HEK293 (cell line): Measurements from ENCODE around the gene ZFR2.

ENCODE experiments used
- CTCF ChIA-PET: fragments of 350-600 bp; formaldehyde crosslinking; extraction: SDS; loops from one replicate; lab custom pipeline; 2021; ENCODE audit warnings: antibody characterized with exemption; lab: Yijun Ruan, JAX
- POLR2A ChIA-PET: fragments of 300-600 bp; formaldehyde crosslinking; extraction: SDS; loops from one replicate; lab custom pipeline; 2020; ENCODE audit warnings: antibody characterized with exemption, inconsistent platforms; lab: Yijun Ruan, JAX
- H3K27ac ChIP-seq: fragments of 200-500 bp; sonication (Bioruptor generic); 2 replicates; pipeline ENCODE4 v1.5.1; 2014; ENCODE audit warnings: low read depth, low read length, control low read depth, inconsistent platforms; ENCODE audit errors: extremely low read depth
- H3K36me3 ChIP-seq, 2 experiments: fragments of 200-500 bp in 1 of 2; sonication (Bioruptor generic) in 1 of 2; 1 replicate in 1 of 2; 2 replicates in 1 of 2; pipeline ENCODE4 v1.5.1; 2014 to 2017; ENCODE audit warnings: inconsistent platforms in 2 of 2, low read length in 2 of 2; ENCODE audit not compliant: control insufficient read depth in 2 of 2, insufficient read depth in 1 of 2
- H3K4me1 ChIP-seq: fragments of 200-500 bp; sonication (Bioruptor generic); 2 replicates; pipeline ENCODE4 v1.5.1; 2014; ENCODE audit warnings: mild to moderate bottlenecking, low read length, inconsistent platforms; ENCODE audit not compliant: control insufficient read depth, insufficient read depth
- H3K4me3 ChIP-seq: 2 replicates; pipeline ENCODE4 v1.5.1; 2011; ENCODE audit warnings: low read depth, mild to moderate bottlenecking, control low read depth, low read length, moderate library complexity
- H3K9me3 ChIP-seq: fragments of 200-500 bp; sonication (Bioruptor generic); 2 replicates; pipeline ENCODE4 v1.5.1; 2014; ENCODE audit warnings: low read depth, low read length, inconsistent platforms; ENCODE audit not compliant: control insufficient read depth, insufficient read depth
- AEBP2 ChIP-seq: fragments of 450-650 bp; formaldehyde crosslinking; IDR thresholded peaks from 2 replicates; pipeline ENCODE4 v1.5.1; 2016; ENCODE audit warnings: missing biosample characterization, missing genetic modification characterization, borderline replicate concordance
- KLF17 ChIP-seq: fragments of 450-650 bp; formaldehyde crosslinking; IDR thresholded peaks from 2 replicates; pipeline ENCODE4 v1.5.1; 2016; ENCODE audit warnings: missing biosample characterization, missing genetic modification characterization
- KLF9 ChIP-seq: fragments of 450-650 bp; formaldehyde crosslinking; IDR thresholded peaks from 2 replicates; pipeline ENCODE4 v1.5.1; 2016; ENCODE audit warnings: missing biosample characterization, missing genetic modification characterization, low read depth
- PRDM4 ChIP-seq: fragments of 450-650 bp; formaldehyde crosslinking; IDR thresholded peaks from 2 replicates; pipeline ENCODE4 v1.5.1; 2017; ENCODE audit warnings: missing biosample characterization, missing genetic modification characterization
- ZBTB17 ChIP-seq: fragments of 450-650 bp; formaldehyde crosslinking; IDR thresholded peaks from 2 replicates; pipeline ENCODE4 v1.5.1; 2016; ENCODE audit warnings: missing biosample characterization, missing genetic modification characterization
- ZBTB21 ChIP-seq: fragments of 450-650 bp; formaldehyde crosslinking; IDR thresholded peaks from 2 replicates; pipeline ENCODE4 v1.5.1; 2017; ENCODE audit warnings: missing biosample characterization, missing genetic modification characterization
- ZBTB7A ChIP-seq: fragments of 450-650 bp; formaldehyde crosslinking; IDR thresholded peaks from 2 replicates; pipeline ENCODE4 v1.5.1; 2016; ENCODE audit warnings: low read depth, missing biosample characterization, missing genetic modification characterization
- ZFHX2 ChIP-seq: fragments of 450-650 bp; formaldehyde crosslinking; conservative IDR thresholded peaks from 2 replicates; pipeline ENCODE4 v1.5.1; 2016; ENCODE audit warnings: missing biosample characterization, missing genetic modification characterization
- ZNF132 ChIP-seq: fragments of 450-650 bp; formaldehyde crosslinking; IDR thresholded peaks from 2 replicates; pipeline ENCODE4 v1.5.1; 2017; ENCODE audit warnings: missing biosample characterization, missing genetic modification characterization, borderline replicate concordance
- ZNF148 ChIP-seq: fragments of 450-650 bp; formaldehyde crosslinking; IDR thresholded peaks from 2 replicates; pipeline ENCODE4 v1.5.0; 2017; ENCODE audit warnings: missing biosample characterization, missing genetic modification characterization, borderline replicate concordance
- ZNF18 ChIP-seq: fragments of 450-650 bp; formaldehyde crosslinking; IDR thresholded peaks from 2 replicates; pipeline ENCODE4 v1.5.1; 2016; ENCODE audit warnings: missing biosample characterization, missing genetic modification characterization
- ZNF280D ChIP-seq: fragments of 450-650 bp; formaldehyde crosslinking; IDR thresholded peaks from 2 replicates; pipeline ENCODE4 v1.5.1; 2016; ENCODE audit warnings: missing biosample characterization, missing genetic modification characterization
- ZNF341 ChIP-seq: fragments of 450-650 bp; formaldehyde crosslinking; IDR thresholded peaks from 2 replicates; pipeline ENCODE4; 2016; ENCODE audit warnings: low read depth, missing biosample characterization, missing genetic modification characterization
- ZNF558 ChIP-seq: fragments of 450-650 bp; formaldehyde crosslinking; IDR thresholded peaks from 2 replicates; pipeline ENCODE4 v1.5.1; 2016; ENCODE audit warnings: missing biosample characterization, missing genetic modification characterization
- ZNF571 ChIP-seq: fragments of 450-650 bp; formaldehyde crosslinking; IDR thresholded peaks from 2 replicates; pipeline ENCODE4 v1.5.0; 2017; ENCODE audit warnings: missing biosample characterization, missing genetic modification characterization
- ZNF777 ChIP-seq: fragments of 450-650 bp; formaldehyde crosslinking; IDR thresholded peaks from 2 replicates; pipeline ENCODE4 v1.5.1; 2017; ENCODE audit warnings: missing biosample characterization, missing genetic modification characterization, borderline replicate concordance
- ZNF830 ChIP-seq: fragments of 450-650 bp; IDR thresholded peaks from 2 replicates; pipeline ENCODE4 v1.5.0; 2018; ENCODE audit warnings: missing biosample characterization, missing genetic modification characterization, low read depth, mild to moderate bottlenecking, moderate library complexity

Gene ZFR2

GRCh38 chr19:3778899-3779723 is 89.7 kb downstream of the ZFR2 start (continued):
- no peak for TF ChIP-seq PRDM4
- no peak for TF ChIP-seq ZNF148
- no peak for TF ChIP-seq ZNF280D
- TF ChIP-seq ZNF341 (tag by site-specific recombination), result peak; percentile 43
- TF ChIP-seq ZNF132 (tag by site-specific recombination), result no peak

- Histone ChIP-seq H3K4me3 (no peak overlapping the region), H3K27ac (no peak overlapping the region), H3K36me3 (no peaks in the 10 kb centered on the region), H3K9me3 (no peaks in the 10 kb centered on the region), H3K4me1 (no peaks in the 10 kb centered on the region)
- CTCF ChIA-PET, result no interaction called here
- POLR2A ChIA-PET, result interaction anchor here (1.1 kb wide), 1 partner anchor 16 kb away, joined by 4 read pairs; the partner anchor contains the start of gene MRPL54
- no peak for TF ChIP-seq KLF17 (tag by site-specific recombination)
- TF ChIP-seq ZNF558 (tag by site-specific recombination), result no peak
- TF ChIP-seq ZBTB7A, result no peak
- no peak for TF ChIP-seq ZNF777 (tag by site-specific recombination)
- no peak for TF ChIP-seq PRDM4
- no peak for TF ChIP-seq ZNF571
- TF ChIP-seq ZBTB17 (tag by site-specific recombination), result no peak
- TF ChIP-seq AEBP2 (tag by site-specific recombination), result no peak
- no peak for TF ChIP-seq ZNF830 (tag by site-specific recombination)
- TF ChIP-seq ZBTB21 (tag by site-specific recombination), result no peak
- no peak for TF ChIP-seq ZNF18 (tag by site-specific recombination)
- no peak for TF ChIP-seq ZFHX2
- TF ChIP-seq KLF9 (tag by site-specific recombination), result no peak
Observed at GRCh38 chr19:3778104-3778867, 90.6 kb downstream of the ZFR2 start.
